DOHH2 (cell line): ENCODE results near the gene GLRA3.

Experiments
- H3F3A ChIP-seq: fragments of 200-600 bp; sonication (generic), shearing (Covaris generic); 2 replicates; pipeline ENCODE4 v1.6.0; 2016; ENCODE audit warnings: antibody characterized with exemption, mild to moderate bottlenecking; ENCODE audit not compliant: control insufficient read depth, insufficient read depth
- H3K27ac ChIP-seq: fragments of 200-600 bp; sonication (generic); 2 replicates; pipeline ENCODE4 v1.5.1; 2014; ENCODE audit warnings: low read depth, mild to moderate bottlenecking, low read length, moderate library complexity
- H3K27me3 ChIP-seq: fragments of 200-600 bp; sonication (generic); 2 replicates; pipeline ENCODE4 v1.6.1; 2014; ENCODE audit warnings: mild to moderate bottlenecking, low read length, mixed read lengths; ENCODE audit not compliant: control insufficient read depth
- H3K36me3 ChIP-seq: fragments of 200-600 bp; sonication (generic); 2 replicates; pipeline ENCODE4 v1.6.1; 2014; ENCODE audit warnings: mild to moderate bottlenecking, low read length, moderate library complexity, mixed read lengths; ENCODE audit not compliant: control insufficient read depth
- H3K4me1 ChIP-seq: fragments of 200-600 bp; sonication (generic); 2 replicates; pipeline ENCODE4 v1.6.1; 2014; ENCODE audit warnings: mild to moderate bottlenecking, low read length, mixed read lengths; ENCODE audit not compliant: control insufficient read depth
- H3K4me2 ChIP-seq: fragments of 200-600 bp; sonication (generic); 2 replicates; pipeline ENCODE4 v1.6.0; 2014; ENCODE audit warnings: mild to moderate bottlenecking, low read length, moderate library complexity
- H3K4me3 ChIP-seq: fragments of 200-600 bp; sonication (generic); 2 replicates; pipeline ENCODE4 v1.5.1; 2014; ENCODE audit warnings: mild to moderate bottlenecking, low read length, mixed read lengths
- H3K79me2 ChIP-seq: fragments of 200-600 bp; sonication (generic); 2 replicates; pipeline ENCODE4 v1.6.1; 2014; ENCODE audit warnings: mild to moderate bottlenecking, low read length, mixed read lengths; ENCODE audit not compliant: control insufficient read depth
- H3K9me2 ChIP-seq: fragments of 200-600 bp; sonication (generic); replicated peaks from 2 replicates; pipeline ENCODE4 v1.6.1; 2014; ENCODE audit warnings: mild to moderate bottlenecking, low read length, mixed read lengths; ENCODE audit not compliant: control insufficient read depth
- H3K9me3 ChIP-seq: fragments of 200-600 bp; sonication (generic); 2 replicates; pipeline ENCODE4 v1.6.1; 2014; ENCODE audit warnings: antibody characterized with exemption, low read length, mixed read lengths; ENCODE audit not compliant: control insufficient read depth, insufficient read depth
- H4K20me1 ChIP-seq: fragments of 200-600 bp; sonication (generic); 2 replicates; pipeline ENCODE4 v1.6.0; 2014; ENCODE audit warnings: low read depth, mild to moderate bottlenecking, antibody characterized with exemption, low read length, moderate library complexity; ENCODE audit not compliant: control insufficient read depth, insufficient read depth
- EZH2phosphoT487 ChIP-seq: fragments of 200-600 bp; sonication (generic); IDR thresholded peaks from 2 replicates; pipeline ENCODE4 v1.6.1; 2017; ENCODE audit warnings: borderline replicate concordance, mild to moderate bottlenecking, antibody characterized with exemption, low read length, moderate library complexity, mixed read lengths
- TF ChIP-seq, protein P1 (sequence below): fragments of 200-600 bp; sonication (generic); IDR thresholded peaks from one replicate; pipeline ENCODE4 v1.5.1; 2014; ENCODE audit warnings: antibody characterized with exemption, mild to moderate bottlenecking, low read depth, low read length; ENCODE audit not compliant: poor library complexity, severe bottlenecking

GLRA3 gene

DNA sequence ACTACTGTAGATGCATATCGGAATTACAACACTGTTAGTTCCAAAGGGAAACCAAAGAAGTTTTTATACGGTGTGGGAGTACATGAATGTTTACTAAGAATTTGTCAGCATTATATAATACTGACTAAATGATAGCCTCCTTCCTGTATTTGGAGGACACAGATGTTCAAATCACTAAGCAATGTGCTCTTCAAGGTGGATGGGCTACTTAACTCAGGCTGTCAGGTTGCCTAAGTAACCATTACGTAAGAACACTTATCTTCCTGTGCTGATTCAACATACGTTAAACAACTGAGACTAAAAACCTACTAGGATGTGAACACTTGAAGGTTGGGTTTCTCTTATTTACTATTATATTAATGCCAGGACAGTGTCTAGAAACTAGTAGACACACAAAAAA is 224.8 kb downstream of the GLRA3 start:
- no peaks in the 10 kb centered on the region for H4K20me1 ChIP-seq
- no peaks in the 10 kb centered on the region for H3K9me2 ChIP-seq
- no peak overlapping the region for H3K4me3 ChIP-seq
- H3K27me3 ChIP-seq = no peaks in the 10 kb centered on the region
- H3F3A ChIP-seq = no peaks in the 10 kb centered on the region
- no peaks in the 10 kb centered on the region for H3K9me3 ChIP-seq
- no peaks in the 10 kb centered on the region for H3K79me2 ChIP-seq
- no peak overlapping the region for H3K4me2 ChIP-seq
- no peak overlapping the region for H3K27ac ChIP-seq
- no peaks in the 10 kb centered on the region for H3K36me3 ChIP-seq
- TF ChIP-seq, protein P1, sequence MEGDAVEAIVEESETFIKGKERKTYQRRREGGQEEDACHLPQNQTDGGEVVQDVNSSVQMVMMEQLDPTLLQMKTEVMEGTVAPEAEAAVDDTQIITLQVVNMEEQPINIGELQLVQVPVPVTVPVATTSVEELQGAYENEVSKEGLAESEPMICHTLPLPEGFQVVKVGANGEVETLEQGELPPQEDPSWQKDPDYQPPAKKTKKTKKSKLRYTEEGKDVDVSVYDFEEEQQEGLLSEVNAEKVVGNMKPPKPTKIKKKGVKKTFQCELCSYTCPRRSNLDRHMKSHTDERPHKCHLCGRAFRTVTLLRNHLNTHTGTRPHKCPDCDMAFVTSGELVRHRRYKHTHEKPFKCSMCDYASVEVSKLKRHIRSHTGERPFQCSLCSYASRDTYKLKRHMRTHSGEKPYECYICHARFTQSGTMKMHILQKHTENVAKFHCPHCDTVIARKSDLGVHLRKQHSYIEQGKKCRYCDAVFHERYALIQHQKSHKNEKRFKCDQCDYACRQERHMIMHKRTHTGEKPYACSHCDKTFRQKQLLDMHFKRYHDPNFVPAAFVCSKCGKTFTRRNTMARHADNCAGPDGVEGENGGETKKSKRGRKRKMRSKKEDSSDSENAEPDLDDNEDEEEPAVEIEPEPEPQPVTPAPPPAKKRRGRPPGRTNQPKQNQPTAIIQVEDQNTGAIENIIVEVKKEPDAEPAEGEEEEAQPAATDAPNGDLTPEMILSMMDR = no peak
- no peak for TF ChIP-seq EZH2phosphoT487
- no peaks in the 10 kb centered on the region for H3K4me1 ChIP-seq

DNA sequence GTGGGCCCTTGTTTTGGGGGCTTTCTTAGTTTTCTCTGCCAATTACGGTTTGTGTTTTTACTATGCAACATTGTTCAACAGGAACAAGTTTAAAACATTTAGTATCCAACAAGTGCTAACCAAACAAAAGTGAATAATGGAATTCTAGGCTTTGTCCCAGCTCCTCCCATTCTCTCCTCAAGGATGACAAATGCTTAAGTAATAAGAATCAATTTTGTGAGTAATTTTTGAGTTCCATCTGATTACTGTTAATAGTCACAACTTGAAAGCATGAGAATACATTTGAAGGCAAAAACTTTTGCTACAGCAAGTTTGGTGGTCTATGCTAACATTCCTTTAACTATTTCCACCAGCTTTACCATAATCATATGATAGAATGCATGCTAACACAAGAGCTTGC is 228.7 kb downstream of the GLRA3 start:
- Histone ChIP-seq H3K4me3 (no peak overlapping the region), H3K4me2 (no peak overlapping the region), H4K20me1 (no peaks in the 10 kb centered on the region), H3F3A (no peaks in the 10 kb centered on the region), H3K36me3 (no peaks in the 10 kb centered on the region), H3K79me2 (no peaks in the 10 kb centered on the region), H3K9me3 (no peaks in the 10 kb centered on the region), H3K9me2 (no peaks in the 10 kb centered on the region), H3K27me3 (no peaks in the 10 kb centered on the region), H3K4me1 (no peaks in the 10 kb centered on the region), H3K27ac (no peak overlapping the region)
- TF ChIP-seq, protein P1 = no peak
- no peak for TF ChIP-seq EZH2phosphoT487

DNA sequence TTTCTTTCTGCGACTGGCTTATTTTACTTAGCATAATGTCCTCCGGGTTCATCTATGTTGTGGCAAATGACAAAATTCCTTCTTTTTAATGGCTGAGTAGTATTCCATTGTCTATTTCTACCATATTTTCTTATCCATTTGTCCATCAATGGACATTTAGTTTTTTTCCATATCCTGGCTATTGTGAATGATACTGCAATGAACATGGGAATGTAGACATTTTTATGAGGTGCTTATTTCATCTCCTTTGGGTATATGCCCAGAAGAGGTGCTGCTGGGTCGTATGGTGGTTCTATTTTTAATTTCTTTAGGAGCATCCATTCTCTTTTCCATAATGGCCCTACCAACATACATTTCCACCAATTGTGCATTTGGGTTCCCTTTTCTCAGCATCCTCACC is 230.2 kb downstream of the GLRA3 start:
- Histone ChIP-seq H3K9me3 (no peaks in the 10 kb centered on the region), H3K9me2 (no peaks in the 10 kb centered on the region), H3K27me3 (no peaks in the 10 kb centered on the region), H3K4me1 (no peaks in the 10 kb centered on the region), H3K4me3 (no peak overlapping the region), H3K27ac (no peak overlapping the region), H3K79me2 (no peaks in the 10 kb centered on the region), H3K36me3 (no peaks in the 10 kb centered on the region), H4K20me1 (no peaks in the 10 kb centered on the region), H3K4me2 (no peak overlapping the region), H3F3A (no peaks in the 10 kb centered on the region)
- no peak for TF ChIP-seq EZH2phosphoT487
- TF ChIP-seq, protein P1 = no peak

DNA sequence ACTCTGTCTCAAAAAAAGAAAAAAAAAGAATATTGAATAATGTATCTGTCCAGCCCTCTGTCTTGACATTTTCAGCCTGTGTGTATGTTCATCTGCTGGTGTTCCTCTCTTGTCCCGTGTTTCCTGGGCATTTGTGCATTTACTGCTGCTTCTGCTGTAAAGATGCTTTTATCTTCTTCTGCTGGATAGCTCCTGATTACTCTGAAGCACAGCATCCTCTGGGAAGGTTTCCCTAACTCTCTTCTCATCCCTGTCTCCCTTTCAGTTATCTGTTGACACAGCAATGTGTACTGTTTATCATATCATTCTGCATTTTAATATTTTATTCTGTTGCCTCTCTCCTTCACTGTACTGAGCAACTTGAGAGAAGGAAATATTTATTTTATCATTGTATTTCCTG is 232.5 kb downstream of the GLRA3 start:
- Histone ChIP-seq H3K9me2 (no peaks in the 10 kb centered on the region), H4K20me1 (no peaks in the 10 kb centered on the region), H3K4me3 (no peak overlapping the region), H3K4me1 (no peaks in the 10 kb centered on the region), H3K9me3 (no peaks in the 10 kb centered on the region), H3K79me2 (no peaks in the 10 kb centered on the region), H3K27ac (no peak overlapping the region), H3K27me3 (no peaks in the 10 kb centered on the region), H3F3A (no peaks in the 10 kb centered on the region), H3K36me3 (no peaks in the 10 kb centered on the region), H3K4me2 (no peak overlapping the region)
- TF ChIP-seq EZH2phosphoT487 = no peak
- TF ChIP-seq, protein P1 = no peak
